H1 (cell line): ENCODE measurements around the gene KCNH1. TPM values are rescaled to one million over a fixed set of nuclear protein-coding genes. Genes with fewer than 3 reads are reported as not detected.

Experiments
- CTCF ChIA-PET: fragments of 300-600 bp; sonication (Branson Sonifier 250); formaldehyde crosslinking; loops from one replicate; lab custom pipeline; 2021; ENCODE audit not compliant: partially characterized antibody; lab: Charles Lee
- POLR2A ChIA-PET: fragments of 300-600 bp; sonication (Branson Sonifier 250); formaldehyde crosslinking; loops from one replicate; lab custom pipeline; 2021; ENCODE audit warnings: inconsistent platforms; ENCODE audit not compliant: partially characterized antibody; lab: Charles Lee
- DNase-seq, 2 experiments: peaks; one replicate each; pipeline versions ENCODE4 v3.0.0 to v3.0.0-alpha.2; 2010 to 2022; ENCODE audit warnings: low spot score in 2 of 2, low read depth in 1 of 2, mixed read lengths in 1 of 2
- FAIRE-seq: peaks from 2 replicates; lab custom pipeline; 2011; peaks lifted over from hg19 to GRCh38; lab: Jason Lieb, UNC
- H2AFZ ChIP-seq: 2 replicates; pipeline ENCODE4 v1.8.1; 2012; ENCODE audit warnings: low read length, inconsistent platforms
- H2AK5ac ChIP-seq: 2 replicates; pipeline ENCODE4 v1.6.1; 2013; ENCODE audit warnings: low read depth, low read length
- H2BK120ac ChIP-seq: replicated peaks from 2 replicates; pipeline ENCODE3; 2013; ENCODE audit warnings: low read depth, low read length, inconsistent platforms
- H2BK12ac ChIP-seq: 2 replicates; pipeline ENCODE4 v1.6.1; 2013; ENCODE audit warnings: low read depth, low read length
- H2BK15ac ChIP-seq: 2 replicates; pipeline ENCODE4 v1.6.1; 2013; ENCODE audit warnings: low read length
- H2BK20ac ChIP-seq: 2 replicates; pipeline ENCODE4 v1.6.1; 2013; ENCODE audit warnings: low read length
- H2BK5ac ChIP-seq: 2 replicates; pipeline ENCODE4 v1.6.1; 2013; ENCODE audit warnings: low read depth, low read length
- H3K14ac ChIP-seq: 2 replicates; pipeline ENCODE4 v1.6.1; 2013; ENCODE audit warnings: inconsistent platforms; ENCODE audit not compliant: insufficient read length
- H3K18ac ChIP-seq: 2 replicates; pipeline ENCODE4 v1.6.1; 2013; ENCODE audit warnings: low read length; ENCODE audit errors: extremely low read depth
- H3K23ac ChIP-seq: 2 replicates; pipeline ENCODE4 v1.6.1; 2013; ENCODE audit warnings: inconsistent platforms; ENCODE audit not compliant: insufficient read length
- H3K23me2 ChIP-seq: 2 replicates; pipeline ENCODE4 v1.6.1; 2013; ENCODE audit warnings: low read depth, low read length
- H3K27ac ChIP-seq: 2 replicates; pipeline ENCODE4 v1.6.1; 2011; ENCODE audit warnings: low read depth, low read length, inconsistent platforms
- H3K27me3 ChIP-seq, 4 experiments: replicated peaks in 1 of 4; 1 replicate in 1 of 4; 2 replicates in 3 of 4; pipeline versions ENCODE4 v1.6.1 to v1.8.1; 2011 to 2013; ENCODE audit warnings: low read length in 3 of 4, mild to moderate bottlenecking in 3 of 4, inconsistent platforms in 2 of 4, mixed read lengths in 2 of 4, moderate library complexity in 1 of 4; ENCODE audit not compliant: control insufficient read depth in 3 of 4, insufficient read depth in 3 of 4; ENCODE audit errors: extremely low read depth in 1 of 4
- H3K36me3 ChIP-seq, 4 experiments: 2 replicates each; pipeline versions ENCODE4 v1.6.1 to v1.8.1; 2011 to 2013; ENCODE audit warnings: mild to moderate bottlenecking in 4 of 4, low read length in 3 of 4, moderate library complexity in 2 of 4, control low read depth in 1 of 4, inconsistent platforms in 1 of 4; ENCODE audit not compliant: insufficient read depth in 4 of 4, control insufficient read depth in 2 of 4
- H3K4ac ChIP-seq: replicated peaks from 2 replicates; pipeline ENCODE3; 2013; ENCODE audit warnings: low read length, low read depth, mixed read lengths, inconsistent platforms; ENCODE audit not compliant: insufficient read length
- H3K4me1 ChIP-seq, 4 experiments: replicated peaks in 1 of 4; 1 replicate in 1 of 4; 2 replicates in 3 of 4; pipeline versions ENCODE4 v1.6.1 to v1.8.1; 2011 to 2013; ENCODE audit warnings: low read length in 3 of 4, inconsistent platforms in 2 of 4, mixed read lengths in 1 of 4; ENCODE audit not compliant: insufficient read depth in 4 of 4, control insufficient read depth in 3 of 4
- H3K4me2 ChIP-seq, 2 experiments: 2 replicates each; pipeline versions ENCODE4 v1.6.1 to v1.8.1; 2011 to 2013; ENCODE audit warnings: low read depth in 2 of 2, low read length in 2 of 2, control low read depth in 1 of 2, inconsistent platforms in 1 of 2, mild to moderate bottlenecking in 1 of 2; ENCODE audit not compliant: insufficient read depth in 1 of 2
- H3K4me3 ChIP-seq, 4 experiments: fragments of 200-600, 300-600 bp in 1 of 4; sonication (generic), shearing (Covaris generic), sonication (Bioruptor Twin) in 1 of 4; 2 replicates each; pipeline versions ENCODE4 v1.5.1 to v1.8.1; 2011 to 2016; ENCODE audit warnings: low read length in 4 of 4, low read depth in 3 of 4, control low read depth in 2 of 4, inconsistent platforms in 2 of 4, mild to moderate bottlenecking in 2 of 4, mixed read lengths in 1 of 4, moderate library complexity in 1 of 4; ENCODE audit not compliant: insufficient read depth in 2 of 4; ENCODE audit errors: extremely low read depth in 1 of 4
- H3K56ac ChIP-seq: replicated peaks from 2 replicates; pipeline ENCODE3; 2013; ENCODE audit warnings: low read depth, mild to moderate bottlenecking, mixed read lengths, low read length, inconsistent platforms; ENCODE audit not compliant: insufficient read length
- H3K79me1 ChIP-seq: 2 replicates; pipeline ENCODE4 v1.6.1; 2013; ENCODE audit warnings: low read depth, low read length, control low read depth
- H3K79me2 ChIP-seq, 2 experiments: 2 replicates each; pipeline versions ENCODE4 v1.6.1 to v1.8.1; 2012 to 2013; ENCODE audit warnings: low read length in 2 of 2, mild to moderate bottlenecking in 2 of 2, inconsistent platforms in 1 of 2; ENCODE audit not compliant: insufficient read depth in 2 of 2, control insufficient read depth in 1 of 2
- H3K9ac ChIP-seq, 4 experiments: replicated peaks in 1 of 4; 1 replicate in 1 of 4; 2 replicates in 3 of 4; pipeline versions ENCODE4 v1.6.1 to v1.8.1; 2011 to 2013; ENCODE audit warnings: low read depth in 3 of 4, low read length in 3 of 4, control low read depth in 2 of 4, mild to moderate bottlenecking in 2 of 4, moderate library complexity in 2 of 4, inconsistent platforms in 1 of 4; ENCODE audit errors: extremely low read depth in 1 of 4
- H3K9me3 ChIP-seq, 2 experiments: 2 replicates each; pipeline versions ENCODE4 v1.6.1 to v1.8.1; 2012 to 2013; ENCODE audit warnings: mild to moderate bottlenecking in 2 of 2, moderate library complexity in 2 of 2, control low read depth in 1 of 2, inconsistent platforms in 1 of 2, low read depth in 1 of 2, low read length in 1 of 2, mixed read lengths in 1 of 2; ENCODE audit not compliant: insufficient read depth in 2 of 2
- H4K20me1 ChIP-seq, 2 experiments: replicated peaks in 1 of 2; 2 replicates each; pipeline versions ENCODE3 to v1.8.1; 2011 to 2013; ENCODE audit warnings: inconsistent platforms in 2 of 2, low read length in 2 of 2, mild to moderate bottlenecking in 1 of 2; ENCODE audit not compliant: insufficient read depth in 2 of 2, control insufficient read depth in 1 of 2
- H4K5ac ChIP-seq: 2 replicates; pipeline ENCODE4 v1.6.1; 2013; ENCODE audit warnings: low read length, low read depth, mixed read lengths, inconsistent platforms; ENCODE audit not compliant: insufficient read length
- H4K8ac ChIP-seq: 2 replicates; pipeline ENCODE4 v1.8.0; 2013; ENCODE audit warnings: mild to moderate bottlenecking, moderate library complexity, low read length, inconsistent platforms; ENCODE audit not compliant: insufficient read depth; ENCODE audit errors: extremely low read depth
- H4K91ac ChIP-seq: replicated peaks from 2 replicates; pipeline ENCODE3; 2013; ENCODE audit warnings: low read length, mixed read lengths, inconsistent platforms; ENCODE audit not compliant: insufficient read length
- KDM4A ChIP-seq: IDR thresholded peaks from one replicate; pipeline ENCODE4 v1.7.1; 2012; ENCODE audit warnings: low read depth, mild to moderate bottlenecking, moderate library complexity, low read length, inconsistent platforms; ENCODE audit not compliant: severe bottlenecking
- TEAD4 ChIP-seq: IDR thresholded peaks from 2 replicates; pipeline ENCODE4 v1.6.1; 2012; ENCODE audit warnings: low read depth, low read length, inconsistent platforms, mixed read lengths
- YY1 ChIP-seq: IDR thresholded peaks from 2 replicates; pipeline ENCODE4 v1.6.1; 2011; ENCODE audit warnings: low read depth, mild to moderate bottlenecking, low read length
- polyA plus RNA-seq, 7 experiments: library from polyadenylated mRNA; depleted of rRNA in 3 of 7; stranded (reverse) in 5 of 7; unstranded in 2 of 7; fragments of >200 nt in 5 of 7; fragments of 200-250 nt in 2 of 7; gene quantifications; 1 replicate in 5 of 7; 2 replicates in 1 of 7; 4 replicates in 1 of 7; pipeline versions ENCODE4 v1.2.1 to v1.2.3, GENCODE V29; 2011 to 2013; ENCODE audit warnings: missing spikeins in 2 of 7, mixed read lengths in 2 of 7
- total RNA-seq: library from RNA; stranded (reverse); fragmentation: NEBNext Ultra II Directional; extraction: Animal tissue kit (Norgen Biotek cat#: 25700); gene quantifications from 2 replicates; pipeline ENCODE4 v1.2.1, GENCODE V29; 2021

Gene KCNH1
- total and polyA plus RNA-seq, 2 of the 8 experiments (the other 6 are each of a cell fraction or from before 2014, with no cell fraction given): 0.27 to 0.34 TPM

DNA sequence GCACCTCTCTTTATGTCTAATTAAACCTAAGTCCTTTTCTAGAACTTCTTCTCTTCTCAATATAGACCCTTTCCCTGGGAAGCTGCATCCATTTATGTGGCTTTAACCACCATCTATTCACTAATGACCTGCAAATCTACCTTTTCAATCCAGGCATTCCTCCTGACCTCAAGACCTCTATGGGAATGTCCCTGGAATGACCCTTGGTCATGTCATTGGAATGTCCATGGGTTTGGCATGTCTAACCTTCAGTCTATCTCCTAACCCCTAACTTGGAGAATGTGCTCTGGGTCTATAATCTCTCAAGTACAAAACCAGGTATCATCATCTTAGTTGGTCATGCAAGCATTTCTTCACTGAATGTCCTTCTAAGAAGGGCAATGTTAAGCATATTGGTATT, 196.1 kb downstream of the KCNH1 start:
- POLR2A ChIA-PET: no interaction called here
- H3K56ac ChIP-seq: no peak overlapping the region
- H2BK15ac ChIP-seq: no peak overlapping the region
- H3K18ac ChIP-seq: no peak overlapping the region
- TF ChIP-seq YY1 (no peak), KDM4A (no peak), TEAD4 (0 out of 2 replicates have a peak, but pooled peaks have one; percentile 12)
- no peaks in the 10 kb centered on the region for H3K79me1 ChIP-seq
- no peak overlapping the region for H2BK5ac ChIP-seq
- no peak overlapping the region for H3K9ac ChIP-seq
- no peak overlapping the region for H3K23ac ChIP-seq
- H3K4me2 ChIP-seq: no peak overlapping the region
- H3K79me2 ChIP-seq: no peaks in the 10 kb centered on the region
- H4K8ac ChIP-seq: no peak overlapping the region
- no peak overlapping the region for H4K91ac ChIP-seq
- FAIRE-seq (no peak), DNase-seq (no peak)
- H2AK5ac ChIP-seq: no peak overlapping the region
- CTCF ChIA-PET: interaction anchor here (1.1 kb wide), 1 partner anchor 10 kb away, joined by 3 read pairs; no protein-coding TSS in a partner anchor
- peaks cover 0 to 1% of the 10 kb centered on the region in 2 experiments for H4K20me1 ChIP-seq
- H3K27me3 ChIP-seq: no peaks in the 10 kb centered on the region
- no peak overlapping the region for H3K4ac ChIP-seq
- no peak overlapping the region for H2AFZ ChIP-seq
- H4K5ac ChIP-seq: no peak overlapping the region
- H3K36me3 ChIP-seq: no peaks in the 10 kb centered on the region
- H3K14ac ChIP-seq: no peak overlapping the region
- no peaks in the 10 kb centered on the region for H3K23me2 ChIP-seq
- no peak overlapping the region for H3K4me3 ChIP-seq
- no peak overlapping the region for H3K27ac ChIP-seq
- no peak overlapping the region for H2BK12ac ChIP-seq
- no peaks in the 10 kb centered on the region for H3K9me3 ChIP-seq
- no peak overlapping the region for H2BK20ac ChIP-seq
- H3K4me1 ChIP-seq: no peaks in the 10 kb centered on the region; a peak in 1 of 7 replicates
- H2BK120ac ChIP-seq: no peak overlapping the region
